ENCODE results near the gene ENPP7.

- TF ChIP-seq ZNF169 (tag by site-specific recombination; IDR thresholded peaks at IDR 0.05) (no peak), ATF2 (tag by site-specific recombination; IDR thresholded peaks at IDR 0.05; ENCODE audit: low read depth) (no peak), ZNF530 (tag by site-specific recombination; IDR thresholded peaks at IDR 0.05; ENCODE audit: low read depth) (no peak), ZEB2 (tag by site-specific recombination; IDR thresholded peaks at IDR 0.05) (no peak), ZNF704 (tag by site-specific recombination; IDR thresholded peaks at IDR 0.05) (no peak), ZNF544 (tag by site-specific recombination; IDR thresholded peaks at IDR 0.05) (no peak), REST (tag by site-specific recombination; IDR thresholded peaks at IDR 0.05) (no peak), ZBTB1 (tag by site-specific recombination; IDR thresholded peaks at IDR 0.05) (no peak)
Measured at GRCh38 chr17:79685121-79685520, 45.6 kb upstream of the ENPP7 start.

All from HEK293 (cell line).